SK-N-SH treated with all-trans-retinoic acid at 6 μM for 48 hours (cell line): ENCODE measurements around the gene CYP4V2.

Experiments used
- BACH2 ChIP-seq: fragments of 250-450 bp; sonication (Bioruptor Pico); IDR thresholded peaks from 2 replicates; pipeline ENCODE4 v1.9.0; 2021; ENCODE audit warnings: mild to moderate bottlenecking, borderline replicate concordance
- ISL1 ChIP-seq: fragments of 250-450 bp; sonication (Bioruptor Pico); IDR thresholded peaks from 2 replicates; pipeline ENCODE4 v2.1.2; 2022; ENCODE audit warnings: mild to moderate bottlenecking, moderate library complexity
- OSR1 ChIP-seq: fragments of 250-450 bp; sonication (Bioruptor Pico); IDR thresholded peaks from 2 replicates; pipeline ENCODE4 v1.8.0; 2022; ENCODE audit warnings: moderate library complexity, mild to moderate bottlenecking, inconsistent platforms
- RARB ChIP-seq: fragments of 250-450 bp; sonication (Bioruptor Pico); IDR thresholded peaks from 2 replicates; pipeline ENCODE4 v1.8.0; 2021; ENCODE audit warnings: mild to moderate bottlenecking, moderate library complexity
- TCF4 ChIP-seq: fragments of 250-450 bp; sonication (Bioruptor Pico); IDR thresholded peaks from 2 replicates; pipeline ENCODE4 v1.8.0; 2021; ENCODE audit warnings: mild to moderate bottlenecking, moderate library complexity, borderline replicate concordance
- TOX ChIP-seq: fragments of 250-450 bp; sonication (Bioruptor Pico); IDR thresholded peaks from 2 replicates; pipeline ENCODE4 v1.8.0; 2021; ENCODE audit warnings: mild to moderate bottlenecking, moderate library complexity, borderline replicate concordance
- ZNF8 ChIP-seq: fragments of 450-650 bp; formaldehyde crosslinking; IDR thresholded peaks from 2 replicates; pipeline ENCODE4 v1.5.0; 2020; ENCODE audit warnings: mild to moderate bottlenecking, moderate library complexity
- TF ChIP-seq, protein P1 (sequence below): fragments of 250-450 bp; sonication (Bioruptor Pico); IDR thresholded peaks from 2 replicates; pipeline ENCODE4 v1.5.1; 2020; ENCODE audit warnings: low read depth, mild to moderate bottlenecking, moderate library complexity
- TF ChIP-seq, protein P2 (sequence below): fragments of 250-450 bp; sonication (Bioruptor Pico); IDR thresholded peaks from 2 replicates; pipeline ENCODE4 v1.8.0; 2020; ENCODE audit warnings: mild to moderate bottlenecking, moderate library complexity, borderline replicate concordance

DNA sequence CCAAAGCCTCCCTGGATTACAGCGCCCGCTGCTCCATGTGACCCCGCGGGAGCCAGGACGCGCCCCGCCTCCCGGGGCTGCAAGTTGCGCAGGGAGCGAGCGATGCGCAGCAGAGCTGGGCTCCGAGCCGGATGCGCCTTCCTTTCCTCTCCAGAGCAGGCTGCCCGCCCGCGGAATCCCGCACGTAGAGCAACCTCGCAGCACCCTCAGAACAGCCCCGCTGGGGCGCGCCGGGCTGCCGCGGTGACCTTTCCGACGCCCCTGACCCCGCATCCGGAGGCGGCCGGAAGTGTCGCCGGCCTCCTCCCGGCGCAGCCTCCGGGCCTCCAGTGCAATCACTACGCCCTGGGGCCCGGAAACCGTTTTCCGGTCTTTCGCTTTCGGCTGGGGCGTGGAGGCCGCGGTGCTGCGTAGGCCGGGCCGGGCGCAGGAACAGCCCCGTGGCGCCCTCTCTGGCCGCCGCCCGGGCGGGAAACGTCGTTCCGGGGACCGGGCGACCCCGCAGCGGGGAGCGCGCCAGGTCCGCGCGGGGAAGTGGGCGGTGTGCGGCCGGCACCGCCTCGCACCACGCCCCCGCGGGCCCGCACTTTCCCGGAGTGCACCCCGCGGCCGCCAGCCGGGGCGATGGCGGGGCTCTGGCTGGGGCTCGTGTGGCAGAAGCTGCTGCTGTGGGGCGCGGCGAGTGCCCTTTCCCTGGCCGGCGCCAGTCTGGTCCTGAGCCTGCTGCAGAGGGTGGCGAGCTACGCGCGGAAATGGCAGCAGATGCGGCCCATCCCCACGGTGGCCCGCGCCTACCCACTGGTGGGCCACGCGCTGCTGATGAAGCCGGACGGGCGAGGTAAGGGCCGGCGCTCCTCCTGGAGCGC, at the start of gene CYP4V2:
- TF ChIP-seq ISL1 (CRISPR knock-in tag) = no peak
- TF ChIP-seq TCF4 (CRISPR knock-in tag) = no peak
- TF ChIP-seq RARB (CRISPR knock-in tag) = no peak
- TF ChIP-seq BACH2 (CRISPR knock-in tag) = no peak
- TF ChIP-seq, protein P1, sequence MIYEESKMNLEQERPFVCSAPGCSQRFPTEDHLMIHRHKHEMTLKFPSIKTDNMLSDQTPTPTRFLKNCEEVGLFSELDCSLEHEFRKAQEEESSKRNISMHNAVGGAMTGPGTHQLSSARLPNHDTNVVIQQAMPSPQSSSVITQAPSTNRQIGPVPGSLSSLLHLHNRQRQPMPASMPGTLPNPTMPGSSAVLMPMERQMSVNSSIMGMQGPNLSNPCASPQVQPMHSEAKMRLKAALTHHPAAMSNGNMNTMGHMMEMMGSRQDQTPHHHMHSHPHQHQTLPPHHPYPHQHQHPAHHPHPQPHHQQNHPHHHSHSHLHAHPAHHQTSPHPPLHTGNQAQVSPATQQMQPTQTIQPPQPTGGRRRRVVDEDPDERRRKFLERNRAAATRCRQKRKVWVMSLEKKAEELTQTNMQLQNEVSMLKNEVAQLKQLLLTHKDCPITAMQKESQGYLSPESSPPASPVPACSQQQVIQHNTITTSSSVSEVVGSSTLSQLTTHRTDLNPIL = no peak
- TF ChIP-seq, protein P2, sequence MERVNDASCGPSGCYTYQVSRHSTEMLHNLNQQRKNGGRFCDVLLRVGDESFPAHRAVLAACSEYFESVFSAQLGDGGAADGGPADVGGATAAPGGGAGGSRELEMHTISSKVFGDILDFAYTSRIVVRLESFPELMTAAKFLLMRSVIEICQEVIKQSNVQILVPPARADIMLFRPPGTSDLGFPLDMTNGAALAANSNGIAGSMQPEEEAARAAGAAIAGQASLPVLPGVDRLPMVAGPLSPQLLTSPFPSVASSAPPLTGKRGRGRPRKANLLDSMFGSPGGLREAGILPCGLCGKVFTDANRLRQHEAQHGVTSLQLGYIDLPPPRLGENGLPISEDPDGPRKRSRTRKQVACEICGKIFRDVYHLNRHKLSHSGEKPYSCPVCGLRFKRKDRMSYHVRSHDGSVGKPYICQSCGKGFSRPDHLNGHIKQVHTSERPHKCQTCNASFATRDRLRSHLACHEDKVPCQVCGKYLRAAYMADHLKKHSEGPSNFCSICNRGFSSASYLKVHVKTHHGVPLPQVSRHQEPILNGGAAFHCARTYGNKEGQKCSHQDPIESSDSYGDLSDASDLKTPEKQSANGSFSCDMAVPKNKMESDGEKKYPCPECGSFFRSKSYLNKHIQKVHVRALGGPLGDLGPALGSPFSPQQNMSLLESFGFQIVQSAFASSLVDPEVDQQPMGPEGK (CRISPR knock-in tag) = no peak
- TF ChIP-seq TOX (CRISPR knock-in tag) = no peak
- no peak for TF ChIP-seq ZNF8 (CRISPR knock-in tag)
- TF ChIP-seq OSR1 (CRISPR knock-in tag) = no peak
